Measurements from ENCODE around the gene HAX1.
"Not testable (repeated sequence)": the region's sequence is repeated elsewhere in the genome, so short reads cannot be mapped to it uniquely, and the experiment has no call there.

Gene HAX1

GRCh38 chr1:154312229-154313065 lies 40.0 kb downstream of the HAX1 start:
- not testable (repeated sequence) for H3K9me2 ChIP-seq (replicated peaks; ENCODE audit: low read depth, low read length); H3F3A ChIP-seq (ENCODE audit: low read depth); H3K4me2 ChIP-seq (ENCODE audit: low read depth, low read length, poor library complexity, severe bottlenecking); H3K27me3 ChIP-seq (ENCODE audit: insufficient read depth, low read length, poor library complexity, severe bottlenecking); H3K36me3 ChIP-seq (ENCODE audit: insufficient read depth, low read length); H2AFZ ChIP-seq (ENCODE audit: low read length); H3K9me3 ChIP-seq (ENCODE audit: insufficient read depth, low read depth, low read length); H3K9ac ChIP-seq (ENCODE audit: low read depth, low read length, poor library complexity, severe bottlenecking); H4K20me1 ChIP-seq (ENCODE audit: insufficient read depth, low read length, poor library complexity, severe bottlenecking); H3K4me1 ChIP-seq (ENCODE audit: insufficient read depth, low read length, poor library complexity, severe bottlenecking); H3K4me3 ChIP-seq (ENCODE audit: low read length, poor library complexity, severe bottlenecking); H3K79me2 ChIP-seq (ENCODE audit: insufficient read depth, low read length)

- Histone ChIP-seq H3K4me1 (ENCODE audit: insufficient read depth, low read length, poor library complexity, severe bottlenecking) (no peaks in the 10 kb centered on the region), H3K79me2 (ENCODE audit: insufficient read depth, low read length) (no peaks in the 10 kb centered on the region), H3K27me3 (ENCODE audit: insufficient read depth, low read length, poor library complexity, severe bottlenecking) (no peaks in the 10 kb centered on the region), H3K9ac (ENCODE audit: low read depth, low read length, poor library complexity, severe bottlenecking) (no peak overlapping the region), H3K9me2 (replicated peaks; ENCODE audit: low read depth, low read length) (no peaks in the 10 kb centered on the region), H2AFZ (ENCODE audit: low read length) (no peak overlapping the region), H3K4me3 (ENCODE audit: low read length, poor library complexity, severe bottlenecking) (no peak overlapping the region), H4K20me1 (ENCODE audit: insufficient read depth, low read length, poor library complexity, severe bottlenecking) (no peaks in the 10 kb centered on the region), H3F3A (ENCODE audit: low read depth) (no peaks in the 10 kb centered on the region), H3K4me2 (ENCODE audit: low read depth, low read length, poor library complexity, severe bottlenecking) (no peak overlapping the region), H3K36me3 (ENCODE audit: insufficient read depth, low read length) (no peaks in the 10 kb centered on the region), H3K9me3 (ENCODE audit: insufficient read depth, low read depth, low read length) (0 out of 2 replicates have a peak, but pooled peaks cover 4% of the 10 kb centered on the region)
- TF ChIP-seq EZH2phosphoT487 (IDR thresholded peaks at IDR 0.05; ENCODE audit: borderline replicate concordance), result no peak
Observed at GRCh38 chr1:154313066-154313356, 40.6 kb downstream of the HAX1 start.

GRCh38 chr1:154314226-154314625 lies 41.8 kb downstream of the HAX1 start:
- not testable (repeated sequence) for H3K9me2 ChIP-seq (replicated peaks; ENCODE audit: low read depth, low read length); H3K4me1 ChIP-seq (ENCODE audit: insufficient read depth, low read length, poor library complexity, severe bottlenecking); H3K27me3 ChIP-seq (ENCODE audit: insufficient read depth, low read length, poor library complexity, severe bottlenecking); H3K79me2 ChIP-seq (ENCODE audit: insufficient read depth, low read length); H3K9me3 ChIP-seq (ENCODE audit: insufficient read depth, low read depth, low read length); H3K36me3 ChIP-seq (ENCODE audit: insufficient read depth, low read length); H3K4me2 ChIP-seq (ENCODE audit: low read depth, low read length, poor library complexity, severe bottlenecking); H3F3A ChIP-seq (ENCODE audit: low read depth); H3K4me3 ChIP-seq (ENCODE audit: low read length, poor library complexity, severe bottlenecking); H2AFZ ChIP-seq (ENCODE audit: low read length); H4K20me1 ChIP-seq (ENCODE audit: insufficient read depth, low read length, poor library complexity, severe bottlenecking); H3K9ac ChIP-seq (ENCODE audit: low read depth, low read length, poor library complexity, severe bottlenecking)

GRCh38 chr1:154316704-154317103 lies 44.3 kb downstream of the HAX1 start:
- no peak overlapping the region for H3K4me3 ChIP-seq (ENCODE audit: low read length, poor library complexity, severe bottlenecking)
- no peaks in the 10 kb centered on the region for H3F3A ChIP-seq (ENCODE audit: low read depth)
- no peaks in the 10 kb centered on the region for H3K27me3 ChIP-seq (ENCODE audit: insufficient read depth, low read length, poor library complexity, severe bottlenecking)
- H3K36me3 ChIP-seq (ENCODE audit: insufficient read depth, low read length), result no peaks in the 10 kb centered on the region
- no peaks in the 10 kb centered on the region for H3K79me2 ChIP-seq (ENCODE audit: insufficient read depth, low read length)
- no peaks in the 10 kb centered on the region for H3K9me2 ChIP-seq (replicated peaks; ENCODE audit: low read depth, low read length)
- H3K4me2 ChIP-seq (ENCODE audit: low read depth, low read length, poor library complexity, severe bottlenecking), result no peak overlapping the region
- no peaks in the 10 kb centered on the region for H3K4me1 ChIP-seq (ENCODE audit: insufficient read depth, low read length, poor library complexity, severe bottlenecking)
- H4K20me1 ChIP-seq (ENCODE audit: insufficient read depth, low read length, poor library complexity, severe bottlenecking), result no peaks in the 10 kb centered on the region
- no peak for TF ChIP-seq CTCF (conservative IDR thresholded peaks at IDR 0.05; ENCODE audit: low read length)
- TF ChIP-seq EZH2phosphoT487 (IDR thresholded peaks at IDR 0.05; ENCODE audit: borderline replicate concordance), result no peak
- H3K9me3 ChIP-seq (ENCODE audit: insufficient read depth, low read depth, low read length), result 0 out of 2 replicates have a peak, but pooled peaks cover 4% of the 10 kb centered on the region
- H3K9ac ChIP-seq (ENCODE audit: low read depth, low read length, poor library complexity, severe bottlenecking), result no peak overlapping the region
- no peak overlapping the region for H2AFZ ChIP-seq (ENCODE audit: low read length)

Measured in Loucy (cell line).